ENCODE data around the gene BMI1.

DNA sequence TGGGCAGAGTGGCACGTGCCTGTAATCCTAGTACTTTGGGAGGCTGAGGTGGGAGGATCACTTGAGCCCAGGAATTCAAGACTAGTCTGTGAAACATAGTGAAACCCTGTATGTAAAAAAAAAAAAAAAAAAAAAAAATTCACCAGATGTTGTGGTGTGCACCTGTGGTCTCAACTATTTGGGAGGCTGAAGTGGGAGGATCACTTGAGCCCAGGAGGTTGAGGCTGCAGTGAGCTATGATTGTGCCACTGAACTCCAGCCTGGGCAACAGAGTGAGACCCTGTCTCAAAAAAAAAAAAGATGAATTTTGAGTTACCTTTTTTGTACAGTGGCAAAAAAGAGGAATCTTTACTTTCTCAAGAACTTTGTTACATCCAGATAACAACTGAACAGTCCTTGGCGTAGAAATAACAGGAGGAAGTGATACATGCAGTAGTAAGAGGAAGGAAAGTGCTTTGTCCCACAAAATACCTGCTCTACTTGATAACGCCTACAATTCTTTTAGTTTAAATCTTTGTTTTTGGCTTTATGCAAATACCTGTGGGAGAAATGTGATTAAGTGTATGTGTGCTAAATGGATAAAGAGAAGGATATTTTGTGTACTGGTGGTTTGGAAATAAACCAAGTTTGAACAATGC, 53.7 kb downstream of the BMI1 start:
- TF ChIP-seq, protein P1, sequence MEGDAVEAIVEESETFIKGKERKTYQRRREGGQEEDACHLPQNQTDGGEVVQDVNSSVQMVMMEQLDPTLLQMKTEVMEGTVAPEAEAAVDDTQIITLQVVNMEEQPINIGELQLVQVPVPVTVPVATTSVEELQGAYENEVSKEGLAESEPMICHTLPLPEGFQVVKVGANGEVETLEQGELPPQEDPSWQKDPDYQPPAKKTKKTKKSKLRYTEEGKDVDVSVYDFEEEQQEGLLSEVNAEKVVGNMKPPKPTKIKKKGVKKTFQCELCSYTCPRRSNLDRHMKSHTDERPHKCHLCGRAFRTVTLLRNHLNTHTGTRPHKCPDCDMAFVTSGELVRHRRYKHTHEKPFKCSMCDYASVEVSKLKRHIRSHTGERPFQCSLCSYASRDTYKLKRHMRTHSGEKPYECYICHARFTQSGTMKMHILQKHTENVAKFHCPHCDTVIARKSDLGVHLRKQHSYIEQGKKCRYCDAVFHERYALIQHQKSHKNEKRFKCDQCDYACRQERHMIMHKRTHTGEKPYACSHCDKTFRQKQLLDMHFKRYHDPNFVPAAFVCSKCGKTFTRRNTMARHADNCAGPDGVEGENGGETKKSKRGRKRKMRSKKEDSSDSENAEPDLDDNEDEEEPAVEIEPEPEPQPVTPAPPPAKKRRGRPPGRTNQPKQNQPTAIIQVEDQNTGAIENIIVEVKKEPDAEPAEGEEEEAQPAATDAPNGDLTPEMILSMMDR (IDR thresholded peaks at IDR 0.05): no peak
- no peak for TF ChIP-seq POLR2A (IDR thresholded peaks at IDR 0.05)
